SK-N-SH (cell line): ENCODE results near the gene BCLAF3. TPM values are rescaled to one million over a fixed set of nuclear protein-coding genes. Genes with fewer than 3 reads are reported as not detected.

ENCODE experiments used
- CTCF ChIA-PET: fragments of 300-600, 350-600 bp; formaldehyde crosslinking; extraction: SDS; loops from one replicate; lab custom pipeline; 2021; lab: Yijun Ruan, JAX
- POLR2A ChIA-PET: fragments of 350-600 bp; sonication (Branson Sonifier 250); formaldehyde crosslinking; extraction: SDS; loops from one replicate; lab custom pipeline; 2020; ENCODE audit warnings: antibody characterized with exemption, inconsistent platforms; lab: Yijun Ruan, JAX
- DNase-seq: peaks from one replicate; pipeline ENCODE4 v3.0.0; 2012
- H2AFZ ChIP-seq: fragments of 200-600 bp; sonication (generic); 2 replicates; pipeline ENCODE4 v1.8.1; 2016; ENCODE audit warnings: antibody characterized with exemption, mild to moderate bottlenecking, low read depth
- H3F3A ChIP-seq: fragments of 200-600 bp; sonication (generic); replicated peaks from 2 replicates; pipeline ENCODE3; 2016; ENCODE audit warnings: antibody characterized with exemption, mild to moderate bottlenecking; ENCODE audit not compliant: insufficient read depth
- H3K27ac ChIP-seq, 2 experiments: fragments of 200-500 bp in 1 of 2; fragments of 200-600 bp in 1 of 2; sonication (Bioruptor generic) in 1 of 2; sonication (generic), shearing (Covaris generic) in 1 of 2; 2 replicates each; pipeline versions ENCODE4 v1.5.1 to v1.6.1; 2014 to 2016; ENCODE audit warnings: low read depth in 2 of 2, inconsistent platforms in 1 of 2, low read length in 1 of 2, mild to moderate bottlenecking in 1 of 2, mixed read lengths in 1 of 2
- H3K27me3 ChIP-seq: fragments of 200-600 bp; sonication (generic), shearing (Covaris generic); 2 replicates; pipeline ENCODE4 v1.6.1; 2016; ENCODE audit warnings: mixed run types; ENCODE audit not compliant: insufficient read depth
- H3K36me3 ChIP-seq, 2 experiments: fragments of 200-500 bp in 1 of 2; fragments of 200-600 bp in 1 of 2; sonication (Bioruptor generic) in 1 of 2; sonication (generic) in 1 of 2; replicated peaks in 1 of 2; 2 replicates each; pipeline versions ENCODE3 to v1.5.1; 2014 to 2016; ENCODE audit warnings: low read length in 1 of 2, mild to moderate bottlenecking in 1 of 2; ENCODE audit not compliant: insufficient read depth in 2 of 2, control insufficient read depth in 1 of 2
- H3K4me1 ChIP-seq, 2 experiments: fragments of 200-500 bp in 1 of 2; fragments of 200-600 bp in 1 of 2; sonication (Bioruptor generic) in 1 of 2; sonication (generic), shearing (Covaris generic) in 1 of 2; 2 replicates each; pipeline versions ENCODE4 v1.5.1 to v1.6.1; 2014 to 2016; ENCODE audit warnings: low read depth in 1 of 2, low read length in 1 of 2, mixed run types in 1 of 2; ENCODE audit not compliant: insufficient read depth in 2 of 2, control insufficient read depth in 1 of 2
- H3K4me2 ChIP-seq: fragments of 200-600 bp; sonication (generic), shearing (Covaris generic); 2 replicates; pipeline ENCODE4 v1.6.1; 2017; ENCODE audit warnings: mixed run types
- H3K4me3 ChIP-seq, 2 experiments: fragments of 200-500 bp in 1 of 2; fragments of 200-600 bp in 1 of 2; sonication (Bioruptor generic) in 1 of 2; sonication (generic), shearing (Covaris generic) in 1 of 2; 2 replicates each; pipeline versions ENCODE4 v1.5.1 to v1.8.1; 2014 to 2016; ENCODE audit warnings: low read depth in 2 of 2, inconsistent platforms in 1 of 2, low read length in 1 of 2, mild to moderate bottlenecking in 1 of 2, mixed read lengths in 1 of 2, moderate library complexity in 1 of 2
- H3K79me2 ChIP-seq: fragments of 200-600 bp; sonication (generic); 2 replicates; pipeline ENCODE4 v1.8.1; 2017; ENCODE audit warnings: mild to moderate bottlenecking; ENCODE audit not compliant: insufficient read depth
- H3K9ac ChIP-seq: fragments of 200-600 bp; sonication (generic); 2 replicates; pipeline ENCODE4 v1.6.1; 2017; ENCODE audit warnings: mixed run types
- H3K9me2 ChIP-seq: fragments of 200-600 bp; sonication (generic); 2 replicates; pipeline ENCODE4 v1.6.1; 2017; ENCODE audit warnings: mixed run types
- H3K9me3 ChIP-seq: fragments of 200-600 bp; sonication (generic); 2 replicates; pipeline ENCODE4 v1.6.1; 2017; ENCODE audit warnings: mixed run types, mild to moderate bottlenecking, moderate library complexity
- H4K20me1 ChIP-seq: fragments of 200-600 bp; sonication (generic); 2 replicates; pipeline ENCODE4 v1.6.1; 2017; ENCODE audit warnings: mild to moderate bottlenecking, mixed run types; ENCODE audit not compliant: insufficient read depth
- ELF1 ChIP-seq: IDR thresholded peaks from 2 replicates; pipeline ENCODE4 v1.4.0; 2012
- EZH2phosphoT487 ChIP-seq: fragments of 200-600 bp; sonication (generic); IDR thresholded peaks from 2 replicates; pipeline ENCODE4 v1.6.1; 2017; ENCODE audit warnings: low read depth, mixed run types, mild to moderate bottlenecking, antibody characterized with exemption, moderate library complexity, borderline replicate concordance
- FOXM1 ChIP-seq: IDR thresholded peaks from 2 replicates; pipeline ENCODE4 v1.4.0; 2012; ENCODE audit warnings: low read depth, mild to moderate bottlenecking
- GABPA ChIP-seq: IDR thresholded peaks from 2 replicates; pipeline ENCODE4 v1.4.0; 2012; ENCODE audit warnings: low read depth, mild to moderate bottlenecking
- PBX3 ChIP-seq: IDR thresholded peaks from 2 replicates; pipeline ENCODE4; 2012
- POLR2AphosphoS5 ChIP-seq: IDR thresholded peaks from 2 replicates; pipeline ENCODE4 v1.6.1; 2012; ENCODE audit warnings: low read depth, low read length
- REST ChIP-seq: IDR thresholded peaks from 2 replicates; pipeline ENCODE4 v1.6.1; 2012; ENCODE audit warnings: mild to moderate bottlenecking, low read depth, low read length, moderate library complexity
- SMC3 ChIP-seq: IDR thresholded peaks from 2 replicates; pipeline ENCODE4 v1.6.1; 2012; ENCODE audit warnings: low read depth, low read length, improper control_type of control experiment
- TAF1 ChIP-seq: IDR thresholded peaks from 2 replicates; pipeline ENCODE4 v1.6.1; 2012; ENCODE audit warnings: low read depth, mild to moderate bottlenecking, low read length, moderate library complexity, borderline replicate concordance
- TEAD4 ChIP-seq: IDR thresholded peaks from 2 replicates; pipeline ENCODE4 v1.4.0; 2012; ENCODE audit warnings: mild to moderate bottlenecking, borderline replicate concordance; ENCODE audit not compliant: insufficient read depth
- USF2 ChIP-seq: fragments of 150-350 bp; IDR thresholded peaks from 2 replicates; pipeline ENCODE4 v1.6.1; 2017; ENCODE audit warnings: antibody characterized with exemption, low read length, low read depth, borderline replicate concordance
- WGBS: methylation state at CpG from one replicate; pipeline ENCODE4 v1.1.6; 2017; ENCODE audit warnings: low lambda C conversion rate; 5-methylcytosine and 5-hydroxymethylcytosine counted together
- polyA plus RNA-seq, 3 experiments: library from polyadenylated mRNA; depleted of rRNA; stranded (reverse); fragments of >200 nt; gene quantifications; 2 replicates each; pipeline ENCODE4 v1.2.3, GENCODE V29; 2012

BCLAF3 gene
- polyA plus RNA-seq, 1 of the 3 experiments (the other 2 are of a cell fraction): 1.1 TPM

GRCh38 chrX:19986531-19986930 lies 4.3 kb downstream of the BCLAF3 start (continued):
- no peak for TF ChIP-seq REST
- TF ChIP-seq FOXM1: no peak
- no peak for TF ChIP-seq USF2

- Histone ChIP-seq H3K9me2 (no peaks in the 10 kb centered on the region), H4K20me1 (0 out of 2 replicates have a peak, but pooled peaks cover 3% of the 10 kb centered on the region), H2AFZ (no peak overlapping the region), H3K9me3 (no peaks in the 10 kb centered on the region), H3K36me3 (peaks cover 0 to 3% of the 10 kb centered on the region in 2 experiments), H3K27ac (no peak overlapping the region), H3K9ac (no peak overlapping the region)
- POLR2A ChIA-PET: no interaction called here
- TF ChIP-seq EZH2phosphoT487 (no peak), ELF1 (no peak), TEAD4 (no peak), GABPA (no peak), TAF1 (no peak), REST (no peak), SMC3 (no peak), PBX3 (no peak), POLR2AphosphoS5 (no peak)
- TF ChIP-seq, all 33 proteins: peak for 0
- 53% methylated on average over 2 of the region's 2 CpGs for WGBS
- no peaks in the 10 kb centered on the region for H3K4me1 ChIP-seq
- H3K79me2 ChIP-seq: peaks cover 43% of the 10 kb centered on the region
- peaks cover 3% of the 10 kb centered on the region for H3F3A ChIP-seq
- no peak overlapping the region for H3K4me3 ChIP-seq
- H3K27me3 ChIP-seq: no peaks in the 10 kb centered on the region
- DNase-seq: no peak
- no peak overlapping the region for H3K4me2 ChIP-seq
- CTCF ChIA-PET: interaction anchor here (0.8 kb wide), 1 partner anchor 161 kb away, joined by 3 read pairs; no protein-coding TSS in a partner anchor
These were observed 8.9 kb downstream of the BCLAF3 start for GRCh38 chrX:19981947-19982346.
